ENCODE data around the gene SEZ6L.
"Not testable (repeated sequence)": the region's sequence is repeated elsewhere in the genome, so short reads cannot be mapped to it uniquely, and the experiment has no call there.

The SEZ6L gene

DNA sequence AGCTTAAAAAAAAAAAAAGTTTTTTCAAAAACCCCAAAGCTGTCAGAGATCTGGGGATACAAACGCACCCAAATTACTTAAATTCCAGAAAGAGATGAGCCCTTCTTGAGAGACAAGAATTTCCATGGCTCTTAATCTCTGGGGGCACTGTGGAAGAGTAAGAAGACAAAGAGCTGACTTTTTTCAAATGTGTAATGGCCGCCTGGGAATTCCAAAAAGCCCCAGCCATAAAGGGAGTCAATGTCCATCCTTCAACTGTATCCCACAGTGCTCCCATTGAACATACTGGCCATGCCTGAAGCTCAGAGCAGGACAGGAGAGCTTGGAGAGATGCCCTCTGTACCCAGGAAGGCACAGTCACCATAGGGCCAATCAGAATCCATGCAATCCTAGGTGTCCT, 222.4 kb downstream of the SEZ6L start:
- DNase-seq: no peak

- no peak for DNase-seq
Observed at GRCh38 chr22:26393929-26394328, 224.7 kb downstream of the SEZ6L start.

GRCh38 chr22:26394777-26395176, 225.5 kb downstream of the SEZ6L start:
- no peak for DNase-seq

GRCh38 chr22:26395926-26396325, 226.7 kb downstream of the SEZ6L start:
- DNase-seq: peak; percentile 47

GRCh38 chr22:26398741-26399153, 229.5 kb downstream of the SEZ6L start:
- peak; percentile 83 for DNase-seq

- no peak for DNase-seq
Observed at GRCh38 chr22:26399289-26399688, 230.0 kb downstream of the SEZ6L start.

DNA sequence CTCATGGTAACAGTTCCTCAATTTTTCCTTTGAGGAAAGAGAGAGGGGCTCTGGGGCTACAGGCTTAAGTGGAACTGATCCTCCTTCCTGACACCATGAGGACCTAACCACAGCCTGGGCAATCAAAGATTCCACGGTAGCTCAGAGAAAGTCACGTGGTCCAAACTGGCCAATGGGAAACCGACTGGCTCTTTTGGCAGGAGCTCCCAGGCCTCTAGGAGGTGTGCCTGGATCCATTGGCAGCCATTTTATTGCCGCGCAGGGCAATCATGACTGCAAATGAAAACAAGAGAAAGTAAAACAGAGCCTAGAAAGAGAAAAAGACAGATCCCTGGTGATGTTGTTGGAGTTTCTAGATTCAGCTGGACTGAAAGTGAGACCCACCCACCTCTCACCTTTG, 232.5 kb downstream of the SEZ6L start:
- DNase-seq: no peak

GRCh38 chr22:26404851-26405421, 235.7 kb downstream of the SEZ6L start:
- peak; percentile 27 for DNase-seq

DNA sequence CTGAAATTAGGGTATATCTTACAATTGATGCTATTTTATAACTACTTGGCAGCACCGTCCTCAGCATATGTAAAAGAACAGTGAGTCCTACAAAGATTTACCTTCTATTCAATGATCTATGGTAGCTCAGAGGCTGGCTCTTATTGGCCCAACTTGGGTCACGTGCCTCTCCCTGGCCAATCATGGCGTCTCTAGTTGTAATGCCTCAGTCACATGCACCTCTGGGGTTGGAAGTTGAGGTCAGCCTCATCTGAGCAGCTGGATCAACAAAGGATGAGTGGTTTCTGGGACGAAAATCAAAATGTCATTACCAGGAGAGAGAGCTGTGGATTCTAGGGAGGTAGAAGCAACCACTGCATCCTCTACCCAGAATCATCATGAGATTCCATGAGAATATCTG, 236.9 kb downstream of the SEZ6L start:
- no peak for DNase-seq

GRCh38 chr22:26408562-26409220, 239.4 kb downstream of the SEZ6L start:
- not testable (repeated sequence) for DNase-seq

DNA sequence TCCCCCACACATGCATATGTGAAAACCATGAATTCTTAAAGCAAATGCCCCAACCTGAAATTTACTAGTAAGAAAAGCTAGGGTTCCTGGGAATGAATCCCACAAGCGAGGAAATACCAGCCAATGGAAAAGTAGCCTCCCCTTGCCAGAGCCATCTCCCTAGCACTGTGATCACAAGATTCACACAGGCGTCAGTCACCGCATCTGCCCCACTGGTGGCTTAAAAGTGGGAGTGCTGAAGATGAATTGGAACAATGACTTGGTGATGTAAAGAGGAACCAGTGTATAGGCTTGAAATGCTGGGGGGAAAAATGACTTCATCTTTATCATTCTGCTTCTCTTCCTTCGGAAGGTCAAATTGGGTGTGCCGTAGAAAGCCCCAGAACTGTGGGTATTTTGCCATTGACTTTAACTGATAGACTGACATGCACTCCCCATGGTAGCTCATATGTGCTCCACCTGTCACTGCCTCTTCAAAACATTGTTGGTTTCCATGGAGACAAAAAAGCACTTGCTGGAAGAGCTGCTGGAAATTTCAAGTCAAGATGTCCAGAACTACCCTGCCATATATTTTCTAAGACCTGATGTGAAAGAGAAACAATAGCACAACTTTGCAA, 240.6 kb downstream of the SEZ6L start:
- DNase-seq: no peak

GRCh38 chr22:26410386-26410785, 241.1 kb downstream of the SEZ6L start:
- DNase-seq: no peak

DNA sequence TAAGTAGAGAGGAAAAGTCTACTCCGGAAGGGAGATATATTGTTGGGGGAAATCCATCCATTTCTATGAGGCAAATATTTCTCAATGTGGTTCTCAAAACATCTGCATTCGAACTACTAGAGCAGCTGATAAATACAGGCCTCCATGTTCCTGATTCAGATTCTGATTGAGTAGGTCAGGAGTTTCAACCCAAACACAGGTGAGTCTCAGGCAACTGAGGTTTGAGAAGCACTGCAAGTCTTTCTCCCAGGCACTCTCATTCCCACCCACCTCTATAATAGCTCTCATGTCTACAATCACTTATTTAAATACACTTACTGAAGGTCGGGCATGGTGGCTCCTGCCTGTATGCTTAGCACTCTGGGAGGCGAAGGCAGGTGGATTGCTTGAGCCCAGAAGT, 245.1 kb downstream of the SEZ6L start:
- no peak for DNase-seq

DNA sequence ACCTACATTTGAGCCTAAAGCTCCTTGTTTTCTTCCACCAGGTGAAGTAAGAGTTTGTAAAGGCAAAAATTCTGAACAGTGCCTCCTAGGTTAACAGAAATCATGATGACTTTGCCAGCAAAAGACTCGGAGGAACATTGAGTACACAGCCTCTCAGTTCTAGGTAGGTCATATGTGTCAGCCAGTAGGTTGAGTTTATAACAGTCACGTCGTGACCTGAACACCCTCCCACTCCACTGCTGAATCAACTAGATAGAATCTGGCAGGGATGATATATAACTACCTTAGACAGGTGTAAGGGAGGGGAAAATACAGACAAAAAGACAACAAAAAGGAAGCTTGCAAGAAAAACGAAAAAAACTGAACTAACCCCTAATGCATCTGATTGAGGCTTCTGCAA, 247.0 kb downstream of the SEZ6L start:
- DNase-seq: no peak

DNA sequence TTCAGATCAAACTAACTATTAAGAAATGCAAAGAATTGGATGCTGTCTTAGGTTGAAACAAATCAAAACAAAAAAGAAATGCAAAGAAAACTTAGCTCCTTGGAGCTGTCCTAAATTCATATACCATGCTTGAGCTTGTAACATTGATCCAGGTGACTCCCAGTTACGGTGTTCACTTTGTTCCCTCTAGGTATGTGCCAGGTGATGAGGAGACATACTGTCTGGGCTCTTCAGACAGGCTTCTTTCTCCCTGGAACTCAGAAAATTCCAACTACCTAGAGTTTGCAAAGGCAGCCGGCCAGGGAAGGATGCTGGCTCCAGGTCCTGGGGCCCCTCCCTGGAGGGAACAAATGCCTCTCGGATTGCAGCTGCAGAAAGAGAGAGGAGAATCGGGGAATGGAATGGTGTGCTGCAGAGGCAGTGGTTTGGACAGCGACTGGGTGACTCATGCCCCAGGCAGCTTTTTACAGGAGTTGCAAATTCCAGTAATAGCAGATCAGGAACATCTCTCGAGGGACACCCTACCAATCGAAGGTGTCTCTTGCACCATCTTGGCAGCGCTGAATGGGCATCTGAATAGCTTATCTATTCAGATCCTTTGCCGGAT, 247.5 kb downstream of the SEZ6L start:
- DNase-seq: no peak

DNA sequence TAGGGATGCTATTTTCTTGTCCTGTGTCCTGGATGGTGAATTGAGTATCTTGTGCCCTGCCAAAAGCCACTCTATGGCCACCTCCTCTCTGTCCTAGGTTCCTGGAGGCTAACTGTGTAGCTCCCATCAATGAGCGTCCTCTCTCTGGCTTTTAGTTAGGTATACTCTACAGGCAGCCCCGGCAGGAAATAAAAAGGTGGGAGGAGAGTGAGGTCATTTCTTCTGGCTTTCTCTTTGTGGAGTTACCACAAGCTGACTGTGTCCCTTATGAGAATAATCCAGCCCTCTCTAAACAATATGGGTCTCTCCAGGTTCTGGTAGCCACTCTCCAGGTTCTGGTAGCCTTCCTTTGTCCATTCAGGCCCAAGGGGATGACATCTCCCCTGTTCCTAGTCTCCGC, 248.1 kb downstream of the SEZ6L start:
- DNase-seq: no peak

DNA sequence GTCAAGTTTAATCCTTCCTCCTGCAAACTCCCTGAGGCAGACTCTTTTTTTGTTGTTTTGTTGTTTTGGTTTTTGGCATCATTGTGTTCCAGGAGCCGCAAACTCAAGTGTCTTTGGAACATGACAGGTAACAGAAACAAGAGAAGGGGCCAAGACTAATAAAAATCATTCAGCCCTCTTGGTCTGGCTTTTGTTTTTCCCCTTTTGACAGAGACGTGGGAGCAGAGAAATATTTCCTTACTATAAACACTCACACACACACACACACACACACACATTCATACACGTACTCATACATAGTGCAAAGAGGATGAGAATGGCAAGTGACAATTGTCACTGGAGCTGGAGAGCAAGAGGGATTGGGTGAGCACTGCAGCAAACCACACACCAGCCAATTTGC, 249.4 kb downstream of the SEZ6L start:
- no peak for DNase-seq

- no peak for DNase-seq
Observed at GRCh38 chr22:26426924-26427323, 257.7 kb downstream of the SEZ6L start.

- peak; percentile 71 for DNase-seq
Observed at GRCh38 chr22:26428515-26429457, 259.5 kb downstream of the SEZ6L start, which contains the start of gene ASPHD2. ASPHD2 (plus strand) TSS chr22:26429260; CDS start chr22:26433616, 4,356 bp downstream.

GRCh38 chr22:26429458-26430286, 260.4 kb downstream of the SEZ6L start:
- no peak for DNase-seq

DNA sequence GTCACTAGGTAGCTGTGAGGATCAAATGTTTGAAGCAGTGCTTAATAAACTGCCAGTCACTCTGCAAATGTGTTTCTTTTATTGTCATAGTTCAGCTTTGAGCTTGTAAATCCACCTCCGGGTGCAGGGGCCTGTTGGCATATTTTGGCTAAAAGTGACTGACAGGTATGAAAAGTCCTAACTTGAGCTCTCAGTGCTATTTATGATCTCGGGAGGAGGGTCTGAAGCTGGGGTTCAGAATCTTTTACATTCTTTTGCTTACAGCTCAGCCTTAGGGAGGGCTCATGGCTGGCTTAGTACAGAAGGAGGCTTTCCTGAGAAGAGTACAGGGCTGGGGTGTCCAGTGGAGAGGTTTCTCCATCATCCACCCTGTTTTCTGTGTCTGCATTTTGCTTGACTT, 261.3 kb downstream of the SEZ6L start:
- no peak for DNase-seq

Measured in NCI-H82 (cell line).